OCI-LY1 (cell line): ENCODE results near the gene GALNT17.

ENCODE experiments used
- CTCF ChIP-seq: fragments of 200-600 bp; sonication (generic), shearing (Covaris generic); IDR thresholded peaks from 2 replicates; pipeline ENCODE4 v1.5.1; 2017; ENCODE audit warnings: mild to moderate bottlenecking, antibody characterized with exemption, low read length, moderate library complexity, mixed read lengths
- EZH2 ChIP-seq: fragments of 200-600 bp; sonication (generic), shearing (Covaris generic); IDR thresholded peaks from 2 replicates; pipeline ENCODE4 v1.8.0; 2017; ENCODE audit warnings: borderline replicate concordance, mixed run types, mild to moderate bottlenecking, antibody characterized with exemption, low read length, moderate library complexity, mixed read lengths

- TF ChIP-seq CTCF (no peak), EZH2 (no peak)
These were observed 529.8 kb downstream of the GALNT17 start for GRCh38 chr7:71661671-71662224.
